ENCODE data around the gene SNRPD1.
"Not testable (repeated sequence)": the region's sequence is repeated elsewhere in the genome, so short reads cannot be mapped to it uniquely, and the experiment has no call there.

GRCh38 chr18:21621640-21622039 is 9.5 kb downstream of the SNRPD1 start:
- not testable (repeated sequence) for TF ChIP-seq EZH2, CTCF (IDR thresholded peaks at IDR 0.05)
